ENCODE data around the gene MED13. TPM values are rescaled to one million over a fixed set of nuclear protein-coding genes. Genes with fewer than 3 reads are reported as not detected.
A peak's percentile ranks its signal among the peaks of the same experiment; 100 is the strongest.

The MED13 gene
- total and polyA plus RNA-seq, 3 experiments from 2014 or later: 3.4 to 63.3 (median 61.2) TPM

DNA sequence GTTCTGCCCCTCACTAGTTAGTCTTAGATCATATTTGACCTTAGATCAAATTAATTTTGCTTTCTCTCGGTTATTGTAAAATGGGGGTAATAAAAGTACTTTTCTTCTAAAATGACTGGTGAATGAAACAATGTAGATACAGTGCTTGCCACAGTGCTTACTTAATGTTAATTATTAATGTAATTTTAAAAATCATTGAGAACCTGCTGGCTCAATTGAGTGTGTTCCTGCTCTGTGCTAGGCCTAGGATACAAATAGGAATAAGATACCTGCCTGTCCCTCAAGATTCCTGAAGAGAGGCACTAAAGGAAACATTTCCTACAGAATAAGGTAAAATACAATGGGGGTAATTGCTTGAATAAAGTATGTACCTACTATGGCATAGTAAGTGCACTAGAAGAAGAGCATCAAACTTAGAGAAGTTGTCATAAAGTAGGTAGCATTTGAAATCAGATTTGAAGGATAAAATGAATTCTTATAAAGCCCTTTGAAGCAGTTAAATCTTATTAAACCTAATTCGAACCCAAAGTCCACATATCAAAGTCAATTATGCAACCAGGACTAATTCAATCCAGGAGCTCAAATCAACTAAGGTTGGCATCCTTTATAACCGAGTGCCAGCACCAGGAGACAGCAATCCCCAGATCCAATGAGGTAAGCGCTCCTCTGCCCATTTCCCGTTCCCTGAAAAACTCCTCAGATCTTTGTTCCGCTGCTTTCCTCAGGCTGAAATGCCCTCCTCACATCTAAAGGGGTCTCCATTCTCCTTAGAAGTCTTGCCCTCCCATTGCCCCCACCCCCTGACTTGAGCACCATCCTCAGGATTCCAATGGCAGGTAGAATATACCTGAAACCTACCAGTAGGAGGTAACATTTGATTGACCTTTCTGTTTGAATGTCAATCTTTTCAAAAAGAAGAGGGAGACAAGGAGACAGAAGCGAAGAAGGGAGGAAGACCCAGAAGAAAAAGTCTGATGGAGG, 2.4 kb upstream of the MED13 start:
- no peak overlapping the region for H3K27ac Mint-ChIP-seq
- ChIA-PET POLR2A (no interaction called here), CTCF (no interaction called here)

DNA sequence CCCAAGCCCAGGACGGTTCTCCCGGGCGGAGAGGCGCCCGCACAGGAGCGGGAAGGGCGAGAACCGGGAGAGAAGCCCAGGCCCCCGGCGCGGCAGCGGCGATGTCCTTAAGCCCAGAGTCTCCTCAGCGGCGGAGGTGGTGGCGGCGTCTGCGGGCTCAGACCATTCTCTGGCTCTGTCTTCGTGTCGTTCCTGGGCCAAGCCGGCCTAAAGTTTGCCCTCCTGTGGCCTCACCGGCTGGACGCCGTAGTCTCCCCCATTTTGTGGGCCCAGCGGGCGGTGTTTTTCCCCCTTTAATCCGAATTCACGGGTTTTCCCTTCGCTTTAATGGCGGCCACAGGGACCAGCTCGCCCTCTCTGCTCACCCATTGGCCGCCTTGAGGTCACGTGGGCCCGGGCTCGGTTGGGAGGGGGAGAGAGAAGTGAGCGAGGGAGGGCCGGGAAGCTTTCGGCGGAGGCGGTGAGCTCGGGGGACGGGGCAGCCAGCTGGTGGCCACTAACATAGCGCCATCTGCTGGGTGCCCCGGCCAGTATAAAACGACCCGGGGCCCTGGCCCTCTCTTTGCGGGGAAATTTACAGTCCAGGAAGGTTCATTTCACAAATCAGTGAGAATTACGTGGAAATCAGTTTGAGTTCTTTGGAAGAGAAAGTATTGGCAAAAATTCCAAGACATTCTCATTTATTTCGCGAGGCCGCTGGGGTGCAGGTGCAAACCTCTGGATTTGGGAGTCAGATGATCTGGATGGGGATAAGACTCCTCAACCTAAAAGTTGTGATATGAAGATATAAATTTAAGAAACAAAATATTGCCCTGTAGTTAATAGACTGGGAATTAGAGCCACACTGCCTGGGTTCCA, 762 bp upstream of the MED13 start:
- Mint-ChIP-seq H3K27ac (peak overlapping the region; percentile 95 to 100 (median 98)), H3K27me3 (peaks cover 0 to 4% of the 10 kb centered on the region in 2 donors), H3K4me3 (peak overlapping the region; percentile 95 to 100 (median 97)), H3K36me3 (peaks cover 4 to 34% (median 7%) of the 10 kb centered on the region in 3 donors), H3K9me3 (peaks cover 0 to 2% (median 0%) of the 10 kb centered on the region in 5 donors), H3K4me1 (peaks cover 32 to 43% (median 40%) of the 10 kb centered on the region in 3 donors)
- H3K4me3 ChIP-seq (ENCODE audit: low read length): peak overlapping the region; percentile 87
- H3K27me3 ChIP-seq (ENCODE audit: insufficient read depth, low read length, poor library complexity, severe bottlenecking): no peaks in the 10 kb centered on the region
- no peaks in the 10 kb centered on the region for H3K36me3 ChIP-seq (ENCODE audit: insufficient read depth, low read length)
- H3K4me1 ChIP-seq (ENCODE audit: insufficient read depth, low read length): peaks cover 25% of the 10 kb centered on the region
- DNase-seq: peak; percentile 96 to 99 (median 98)
- H3K27ac ChIP-seq (ENCODE audit: low read depth, low read length): peak overlapping the region; percentile 97
- no peaks in the 10 kb centered on the region for H3K9me3 ChIP-seq (ENCODE audit: low read length)
- ChIA-PET CTCF (interaction anchor here (0.6 to 1.6 kb wide), 18 partner anchors 9 to 654 kb away, joined by 3 to 10 read pairs (median 4); partner anchors contain the start of gene BRIP1), POLR2A (interaction anchor here (0.6 to 0.7 kb wide), 3 partner anchors 22 to 653 kb away, joined by 3 read pairs; no protein-coding TSS in a partner anchor)

More for the DNA sequence above, 2.4 kb upstream of the MED13 start:
- no peaks in the 10 kb centered on the region for H3K27me3 ChIP-seq (ENCODE audit: insufficient read depth, low read length, poor library complexity, severe bottlenecking)
- no peak overlapping the region for H3K4me3 ChIP-seq (ENCODE audit: low read length)
- Mint-ChIP-seq H3K27me3 (peaks cover 0 to 4% of the 10 kb centered on the region in 2 donors), H3K4me1 (peaks cover 22 to 27% (median 24%) of the 10 kb centered on the region in 3 donors), H3K4me3 (no peak overlapping the region), H3K9me3 (peaks cover 0 to 2% (median 0%) of the 10 kb centered on the region in 5 donors), H3K36me3 (peaks cover 2 to 24% (median 4%) of the 10 kb centered on the region in 3 donors)
- H3K4me1 ChIP-seq (ENCODE audit: insufficient read depth, low read length): peaks cover 14% of the 10 kb centered on the region
- no peaks in the 10 kb centered on the region for H3K9me3 ChIP-seq (ENCODE audit: low read length)
- no peaks in the 10 kb centered on the region for H3K36me3 ChIP-seq (ENCODE audit: insufficient read depth, low read length)
- DNase-seq: no peak
- H3K27ac ChIP-seq (ENCODE audit: low read depth, low read length): no peak overlapping the region

DNA sequence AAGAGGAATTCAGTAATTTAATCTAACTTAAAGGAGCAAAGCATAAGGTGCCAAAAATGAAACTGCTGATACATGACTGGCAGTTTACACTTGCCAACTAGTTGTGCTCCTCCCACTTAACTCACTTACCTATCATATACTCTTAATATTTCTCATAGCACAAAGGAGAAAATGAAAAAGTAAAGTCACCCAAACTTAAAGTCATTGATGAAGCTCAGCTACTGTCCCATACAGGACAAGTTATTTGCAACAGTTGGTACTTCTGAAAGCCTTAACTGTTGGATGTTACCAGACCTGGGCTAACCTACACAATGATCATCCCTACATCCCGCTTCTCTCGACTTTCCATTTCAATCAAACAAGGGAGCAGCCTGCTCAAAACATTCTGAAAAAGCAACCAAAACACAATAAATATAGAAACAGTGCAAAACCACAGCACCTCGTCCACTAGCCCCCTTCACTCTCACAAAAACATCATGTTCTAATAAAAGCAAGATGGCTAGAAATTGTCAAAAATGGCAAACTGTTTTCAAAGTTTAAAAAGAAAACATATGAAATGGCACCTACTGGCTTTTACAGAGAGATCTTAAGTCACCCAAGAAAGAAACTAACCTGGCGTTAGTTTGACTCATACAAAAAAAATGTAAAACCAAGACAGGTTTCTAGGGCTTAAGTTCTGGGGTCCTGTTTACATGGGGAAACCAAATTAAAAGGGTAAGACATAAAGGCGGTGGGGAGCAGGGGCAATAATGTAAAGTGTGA, 868 bp downstream of the MED13 start:
- Histone ChIP-seq H3K9me3 (ENCODE audit: low read length) (no peaks in the 10 kb centered on the region), H3K4me1 (ENCODE audit: insufficient read depth, low read length) (peaks cover 30% of the 10 kb centered on the region), H3K4me3 (ENCODE audit: low read length) (peak overlapping the region; percentile 94), H3K27me3 (ENCODE audit: insufficient read depth, low read length, poor library complexity, severe bottlenecking) (no peaks in the 10 kb centered on the region), H3K36me3 (ENCODE audit: insufficient read depth, low read length) (no peaks in the 10 kb centered on the region), H3K27ac (ENCODE audit: low read depth, low read length) (peak overlapping the region; percentile 53)
- DNase-seq: peak in 2 of 5 donors; percentile 24 to 31
- Mint-ChIP-seq H3K27ac (peak overlapping the region; percentile 92 to 100 (median 95)), H3K36me3 (peaks cover 4 to 49% (median 10%) of the 10 kb centered on the region in 3 donors), H3K4me3 (peak overlapping the region; percentile 90 to 97 (median 95)), H3K4me1 (peaks cover 38 to 57% (median 51%) of the 10 kb centered on the region in 3 donors), H3K27me3 (peaks cover 0 to 4% of the 10 kb centered on the region in 2 donors), H3K9me3 (peaks cover 0 to 2% (median 0%) of the 10 kb centered on the region in 5 donors)
- CTCF ChIA-PET: no interaction called here
- POLR2A ChIA-PET: interaction anchor here (0.6 to 1.0 kb wide), 2 partner anchors 10 to 144 kb away, joined by 3 to 9 read pairs; no protein-coding TSS in a partner anchor

DNA sequence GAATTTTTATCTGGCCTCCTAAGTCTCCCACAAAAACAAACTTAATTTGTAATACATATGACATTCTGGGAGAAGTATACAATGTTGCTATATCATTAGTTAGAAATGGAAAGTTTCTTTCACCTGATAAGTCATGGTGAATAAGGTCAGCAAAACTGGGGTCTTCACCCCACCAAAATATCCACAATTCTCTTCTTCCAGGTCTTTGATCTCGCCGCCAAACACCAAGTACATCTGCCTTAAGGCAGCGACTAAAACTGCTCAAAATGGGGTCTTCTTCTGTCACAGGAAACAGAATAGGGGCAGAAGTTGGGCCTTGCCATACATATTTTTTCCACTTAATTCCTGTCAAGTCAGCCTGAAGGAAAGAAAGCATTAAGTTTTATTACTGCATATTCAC, 2.1 kb downstream of the MED13 start:
- POLR2A ChIA-PET: no interaction called here
- Mint-ChIP-seq H3K27me3 (peaks cover 0 to 4% of the 10 kb centered on the region in 2 donors), H3K36me3 (peaks cover 4 to 57% (median 13%) of the 10 kb centered on the region in 3 donors), H3K27ac (peak overlapping the region; percentile 21 to 95 (median 83)), H3K4me1 (peaks cover 48 to 69% (median 63%) of the 10 kb centered on the region in 3 donors), H3K4me3 (peak overlapping the region; percentile 90 to 97 (median 95)), H3K9me3 (peaks cover 0 to 2% (median 0%) of the 10 kb centered on the region in 5 donors)
- CTCF ChIA-PET: no interaction called here
- Histone ChIP-seq H3K4me1 (ENCODE audit: insufficient read depth, low read length) (peaks cover 39% of the 10 kb centered on the region), H3K27ac (ENCODE audit: low read depth, low read length) (peak overlapping the region; percentile 53), H3K36me3 (ENCODE audit: insufficient read depth, low read length) (no peaks in the 10 kb centered on the region), H3K9me3 (ENCODE audit: low read length) (no peaks in the 10 kb centered on the region), H3K27me3 (ENCODE audit: insufficient read depth, low read length, poor library complexity, severe bottlenecking) (no peaks in the 10 kb centered on the region), H3K4me3 (ENCODE audit: low read length) (peak overlapping the region; percentile 94)
- no peak for DNase-seq

DNA sequence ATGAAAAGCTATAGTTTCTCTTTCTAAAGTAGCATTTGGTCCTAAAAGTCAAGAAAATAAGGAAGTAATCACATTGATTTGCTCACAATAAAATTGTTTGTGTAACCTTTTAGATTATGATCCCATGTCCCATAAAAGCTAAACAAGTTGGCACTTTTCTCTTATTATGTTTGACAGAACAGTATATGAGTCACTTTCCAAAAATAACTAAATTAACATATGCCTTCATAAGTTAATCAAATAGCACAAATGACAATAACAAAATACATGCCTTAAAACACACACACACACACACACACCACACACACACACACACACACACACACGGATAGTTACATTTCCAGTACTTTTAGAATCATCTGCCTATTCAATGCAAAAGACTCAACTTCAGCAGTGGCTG, 2.8 kb downstream of the MED13 start:
- peaks cover 0 to 3% of the 10 kb centered on the region in 2 donors for H3K27me3 Mint-ChIP-seq
- Histone ChIP-seq H3K36me3 (ENCODE audit: insufficient read depth, low read length) (no peaks in the 10 kb centered on the region), H3K4me3 (ENCODE audit: low read length) (peak overlapping the region; percentile 94), H3K27me3 (ENCODE audit: insufficient read depth, low read length, poor library complexity, severe bottlenecking) (no peaks in the 10 kb centered on the region), H3K4me1 (ENCODE audit: insufficient read depth, low read length) (peaks cover 43% of the 10 kb centered on the region), H3K9me3 (ENCODE audit: low read length) (no peaks in the 10 kb centered on the region), H3K27ac (ENCODE audit: low read depth, low read length) (no peak overlapping the region)
- peak overlapping the region in 6 of 8 donors; percentile 5 to 95 (median 66) for H3K27ac Mint-ChIP-seq
- peaks cover 0 to 2% (median 0%) of the 10 kb centered on the region in 5 donors for H3K9me3 Mint-ChIP-seq
- peak overlapping the region; percentile 90 to 97 (median 95) for H3K4me3 Mint-ChIP-seq
- peaks cover 54 to 75% (median 70%) of the 10 kb centered on the region in 3 donors for H3K4me1 Mint-ChIP-seq
- no peak for DNase-seq
- ChIA-PET POLR2A (no interaction called here), CTCF (no interaction called here)
- peaks cover 4 to 63% (median 13%) of the 10 kb centered on the region in 3 donors for H3K36me3 Mint-ChIP-seq

DNA sequence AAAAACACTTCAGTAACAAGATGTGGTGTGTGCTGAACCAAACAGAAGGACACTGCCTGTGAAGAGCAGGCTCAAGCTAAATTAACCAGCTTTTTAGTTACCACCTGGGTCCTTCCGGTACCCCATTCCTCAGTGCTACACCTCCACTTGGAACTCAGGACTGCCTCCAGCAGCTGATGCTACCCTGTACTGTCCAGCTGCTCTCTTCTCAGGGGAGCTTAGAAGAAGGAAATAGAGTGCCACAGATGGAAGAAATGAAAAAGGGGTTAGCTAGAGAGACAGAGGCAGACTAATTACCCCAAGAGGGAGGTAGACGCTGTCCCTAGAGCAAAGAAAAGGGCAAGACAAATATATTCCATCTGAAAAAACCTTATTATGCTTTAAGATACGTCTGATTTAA, 5.7 kb downstream of the MED13 start:
- H3K27me3 ChIP-seq (ENCODE audit: insufficient read depth, low read length, poor library complexity, severe bottlenecking): no peaks in the 10 kb centered on the region
- H3K4me3 ChIP-seq (ENCODE audit: low read length): no peak overlapping the region
- H3K27ac ChIP-seq (ENCODE audit: low read depth, low read length): no peak overlapping the region
- ChIA-PET POLR2A (interaction anchor here (0.6 kb wide), 1 partner anchor 200 kb away, joined by 3 read pairs; no protein-coding TSS in a partner anchor), CTCF (interaction anchor here (1.2 kb wide), 1 partner anchor 19 kb away, joined by 3 read pairs; no protein-coding TSS in a partner anchor)
- H3K36me3 ChIP-seq (ENCODE audit: insufficient read depth, low read length): peaks cover 10% of the 10 kb centered on the region
- peaks cover 4 to 74% (median 16%) of the 10 kb centered on the region in 3 donors for H3K36me3 Mint-ChIP-seq
- no peaks in the 10 kb centered on the region for H3K27me3 Mint-ChIP-seq
- H3K4me1 ChIP-seq (ENCODE audit: insufficient read depth, low read length): peaks cover 45% of the 10 kb centered on the region
- peaks cover 66 to 92% (median 85%) of the 10 kb centered on the region in 3 donors for H3K4me1 Mint-ChIP-seq
- H3K4me3 Mint-ChIP-seq: peak overlapping the region in 6 of 7 donors; percentile 1 to 71 (median 26)
- H3K27ac Mint-ChIP-seq: peak overlapping the region in 5 of 8 donors; percentile 0 to 47 (median 18)
- H3K9me3 Mint-ChIP-seq: no peaks in the 10 kb centered on the region
- no peaks in the 10 kb centered on the region for H3K9me3 ChIP-seq (ENCODE audit: low read length)
- DNase-seq: no peak

DNA sequence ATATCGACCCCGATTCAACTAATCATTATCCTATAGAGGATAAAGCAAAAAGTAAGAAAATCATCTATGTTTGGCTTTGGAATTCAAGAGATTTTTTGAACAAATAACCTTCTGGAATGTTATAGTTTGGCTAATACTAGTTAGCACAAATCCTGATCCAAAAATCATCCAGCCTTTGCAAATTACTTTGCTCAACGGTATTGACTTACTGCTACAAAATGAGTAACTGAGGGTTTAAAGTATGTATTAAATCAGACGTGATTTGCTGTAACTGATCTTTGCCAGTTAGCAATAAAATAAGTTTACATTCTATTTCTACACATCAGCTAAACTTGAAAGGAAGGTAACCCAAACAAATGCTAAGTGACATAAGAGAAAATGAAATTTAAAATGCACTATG, 6.5 kb downstream of the MED13 start:
- no peak for DNase-seq
- ChIA-PET CTCF (interaction anchor here (0.8 kb wide), 1 partner anchor 14 kb away, joined by 3 read pairs; no protein-coding TSS in a partner anchor), POLR2A (no interaction called here)
- Mint-ChIP-seq H3K9me3 (no peaks in the 10 kb centered on the region), H3K36me3 (peaks cover 4 to 70% (median 16%) of the 10 kb centered on the region in 3 donors), H3K27ac (no peak overlapping the region), H3K4me3 (peak overlapping the region in 2 of 7 donors; percentile 20 to 45), H3K4me1 (peaks cover 63 to 88% (median 80%) of the 10 kb centered on the region in 3 donors), H3K27me3 (no peaks in the 10 kb centered on the region)
- Histone ChIP-seq H3K4me1 (ENCODE audit: insufficient read depth, low read length) (peaks cover 45% of the 10 kb centered on the region), H3K9me3 (ENCODE audit: low read length) (no peaks in the 10 kb centered on the region), H3K27ac (ENCODE audit: low read depth, low read length) (no peak overlapping the region), H3K36me3 (ENCODE audit: insufficient read depth, low read length) (peaks cover 10% of the 10 kb centered on the region), H3K27me3 (ENCODE audit: insufficient read depth, low read length, poor library complexity, severe bottlenecking) (no peaks in the 10 kb centered on the region), H3K4me3 (ENCODE audit: low read length) (no peak overlapping the region)
